Activated CD8-positive, alpha-beta T cell treated with anti-CD3 and anti-CD28 coated beads for 36 hours (primary cell): ENCODE results near the gene CUL3. TPM values are rescaled to one million over a fixed set of nuclear protein-coding genes. Genes with fewer than 3 reads are reported as not detected.

Source experiments
- ATAC-seq: fragments of 200-7000 bp; cut with Tn5 transposase; one replicate; pipeline ENCODE4 v1.10.0; 2021; ENCODE audit warnings: mild to moderate bottlenecking, moderate library complexity
- CTCF ChIA-PET: fragments of 350-600 bp; sonication (Branson Sonifier 250); formaldehyde crosslinking; loops from one replicate; lab custom pipeline; 2021; ENCODE audit warnings: antibody characterized with exemption; lab: Charles Lee
- POLR2A ChIA-PET: fragments of 350-600 bp; sonication (Branson Sonifier 250); formaldehyde crosslinking; loops from one replicate; lab custom pipeline; 2021; ENCODE audit warnings: antibody characterized with exemption; lab: Charles Lee
- DNase-seq: peaks from one replicate; pipeline ENCODE4 v3.0.0-alpha.2; 2020
- H3K27ac Mint-ChIP-seq: one replicate; pipeline ENCODE4 v1.8.0; 2021; ENCODE audit warnings: mild to moderate bottlenecking, mixed read lengths
- H3K27me3 Mint-ChIP-seq: one replicate; pipeline ENCODE4 v1.8.0; 2021; ENCODE audit warnings: mixed read lengths
- H3K36me3 Mint-ChIP-seq: one replicate; pipeline ENCODE4 v1.8.0; 2021; ENCODE audit warnings: low read depth, mixed read lengths
- H3K4me1 Mint-ChIP-seq: one replicate; pipeline ENCODE4 v1.8.0; 2021; ENCODE audit warnings: low read depth, mixed read lengths
- H3K4me3 Mint-ChIP-seq: one replicate; pipeline ENCODE4 v1.8.0; 2021; ENCODE audit warnings: mild to moderate bottlenecking, moderate library complexity, mixed read lengths
- H3K9me3 Mint-ChIP-seq: one replicate; pipeline ENCODE4 v1.8.0; 2021; ENCODE audit warnings: mixed read lengths
- CTCF ChIP-seq: fragments of 200-600 bp; IDR thresholded peaks from one replicate; pipeline ENCODE4 v1.8.0; 2022; ENCODE audit warnings: antibody characterized with exemption, mild to moderate bottlenecking
- intact Hi-C: fragments of 100-400 bp; cut with micrococcal nuclease; formaldehyde crosslinking; loops from one replicate; pipeline ENCODE4 v1.10.0; 2022
- total RNA-seq, 2 experiments: library from RNA; stranded (reverse); gene quantifications; one replicate each; pipeline ENCODE4 v1.2.3, GENCODE V29; 2021

The CUL3 gene
- total RNA-seq, 2 experiments from 2014 or later, result 75.0 to 76.7 TPM

GRCh38 chr2:224574423-224575084 is 10.6 kb downstream of the CUL3 start:
- POLR2A ChIA-PET, result no interaction called here

GRCh38 chr2:224573724-224574123 is 11.4 kb downstream of the CUL3 start:
- TF ChIP-seq CTCF, result no peak
- no peaks in the 10 kb centered on the region for H3K9me3 Mint-ChIP-seq
- CTCF ChIA-PET, result no interaction called here
- H3K4me1 Mint-ChIP-seq, result peaks cover 83% of the 10 kb centered on the region
- POLR2A ChIA-PET, result no interaction called here
- H3K27me3 Mint-ChIP-seq, result no peaks in the 10 kb centered on the region
- peaks cover 6% of the 10 kb centered on the region for H3K36me3 Mint-ChIP-seq
- DNase-seq (no peak), ATAC-seq (no peak)
- H3K27ac Mint-ChIP-seq, result peak overlapping the region; percentile 23
- no peak overlapping the region for H3K4me3 Mint-ChIP-seq
- intact Hi-C loops, result no loop called here

More at GRCh38 chr2:224574423-224575084, 10.6 kb downstream of the CUL3 start:
- Mint-ChIP-seq H3K9me3 (no peaks in the 10 kb centered on the region), H3K4me3 (peak overlapping the region; percentile 8), H3K27ac (peak overlapping the region; percentile 70), H3K36me3 (peaks cover 10% of the 10 kb centered on the region), H3K27me3 (no peaks in the 10 kb centered on the region), H3K4me1 (peaks cover 85% of the 10 kb centered on the region)
- ATAC-seq (no peak), DNase-seq (no peak)
- no peak for TF ChIP-seq CTCF
- intact Hi-C loops, result no loop called here
- CTCF ChIA-PET, result interaction anchor here (1.2 to 1.6 kb wide), 4 partner anchors 14 to 76 kb away, joined by 3 to 4 read pairs (median 3); no protein-coding TSS in a partner anchor

GRCh38 chr2:224572338-224572737 is 12.8 kb downstream of the CUL3 start:
- ChIA-PET CTCF (interaction anchor here (0.6 to 0.9 kb wide), 3 partner anchors 11 to 18 kb away, joined by 3 to 4 read pairs (median 3); no protein-coding TSS in a partner anchor), POLR2A (interaction anchor here (0.7 kb wide), 1 partner anchor 13 kb away, joined by 3 read pairs; the partner anchor contains the start of gene CUL3)
- intact Hi-C loops, result no loop called here
- Mint-ChIP-seq H3K4me3 (no peak overlapping the region), H3K27ac (no peak overlapping the region), H3K9me3 (peaks cover 4% of the 10 kb centered on the region), H3K27me3 (no peaks in the 10 kb centered on the region), H3K4me1 (peaks cover 82% of the 10 kb centered on the region), H3K36me3 (peaks cover 15% of the 10 kb centered on the region)
- ATAC-seq (no peak), DNase-seq (no peak)
- no peak for TF ChIP-seq CTCF

- ChIA-PET POLR2A (interaction anchor here (0.6 to 1.9 kb wide), 4 partner anchors 10 to 747 kb away, joined by 3 to 8 read pairs (median 3); no protein-coding TSS in a partner anchor), CTCF (interaction anchor here (0.7 to 1.6 kb wide), 4 partner anchors 9 to 16 kb away, joined by 3 to 6 read pairs (median 4); partner anchors contain the start of gene CUL3)
- TF ChIP-seq CTCF, result no peak
- peaks cover 79% of the 10 kb centered on the region for H3K4me1 Mint-ChIP-seq
- H3K4me3 Mint-ChIP-seq, result peak overlapping the region; percentile 15
- peak; percentile 30 for ATAC-seq
- intact Hi-C loops, result no loop called here
- DNase-seq, result no peak
- no peaks in the 10 kb centered on the region for H3K27me3 Mint-ChIP-seq
- peaks cover 27% of the 10 kb centered on the region for H3K36me3 Mint-ChIP-seq
- H3K27ac Mint-ChIP-seq, result peak overlapping the region; percentile 50
- H3K9me3 Mint-ChIP-seq, result peaks cover 4% of the 10 kb centered on the region
Observed at GRCh38 chr2:224570328-224570993, 14.7 kb downstream of the CUL3 start.
